Measurements from ENCODE around the gene CLASRP. TPM values are rescaled to one million over a fixed set of nuclear protein-coding genes. Genes with fewer than 3 reads are reported as not detected.

The CLASRP gene
- total RNA-seq, 1 experiment from 2014 or later, result 87.1 TPM

- Histone ChIP-seq H4K20me1 (ENCODE audit: control insufficient read depth, insufficient read depth, insufficient read length) (no peaks in the 10 kb centered on the region), H3K4me1 (ENCODE audit: insufficient read depth, low read length) (no peaks in the 10 kb centered on the region; the same call in 1 of the 2 replicates), H3K79me1 (ENCODE audit: insufficient read depth, low read depth, low read length, poor library complexity, severe bottlenecking) (peaks cover 14% of the 10 kb centered on the region), H3K23ac (ENCODE audit: insufficient read length, low read depth, low read length) (no peak overlapping the region), H3K14ac (ENCODE audit: insufficient read depth, low read length) (no peak overlapping the region; the same call in 1 of the 2 replicates), H2BK120ac (ENCODE audit: low read depth, low read length, poor library complexity, severe bottlenecking) (no peak overlapping the region), H3K56ac (ENCODE audit: insufficient read length, low read depth, low read length) (no peak overlapping the region), H3K18ac (ENCODE audit: insufficient read length, low read depth, low read length) (no peak overlapping the region), H4K8ac (replicated peaks; ENCODE audit: insufficient read length, low read depth, low read length) (no peak overlapping the region), H3K4me2 (ENCODE audit: insufficient read depth, insufficient read length, low read length) (no peak overlapping the region), H2AK5ac (ENCODE audit: insufficient read length, low read length) (no peak overlapping the region), H2BK20ac (ENCODE audit: low read depth, low read length, poor library complexity, severe bottlenecking) (no peak overlapping the region), H3K4ac (ENCODE audit: low read depth, low read length) (no peak overlapping the region), H4K5ac (ENCODE audit: insufficient read length, low read depth, low read length) (no peak overlapping the region), H3T11ph (ENCODE audit: low read length) (no peak overlapping the region), H4K91ac (ENCODE audit: insufficient read length, low read depth, low read length) (no peak overlapping the region), H2BK15ac (ENCODE audit: low read depth, low read length) (no peak overlapping the region), H3K27me3 (ENCODE audit: insufficient read depth, low read length) (no peaks in the 10 kb centered on the region), H3K79me2 (ENCODE audit: insufficient read depth, low read length) (peaks cover 10% of the 10 kb centered on the region; the same call in 1 of the 2 replicates), H3K9ac (ENCODE audit: extremely low read depth, insufficient read length, low read length) (no peak overlapping the region), H3K23me2 (ENCODE audit: insufficient read length, low read depth, low read length, poor library complexity, severe bottlenecking) (peaks cover 6% of the 10 kb centered on the region), H2AFZ (ENCODE audit: low read length) (no peak overlapping the region), H3K27ac (ENCODE audit: insufficient read length, low read depth, low read length) (no peak overlapping the region), H2BK5ac (ENCODE audit: insufficient read length, low read length) (no peak overlapping the region), H3K9me3 (ENCODE audit: control insufficient read depth, low read depth, low read length) (no peaks in the 10 kb centered on the region), H2BK12ac (ENCODE audit: insufficient read length, low read depth, low read length) (no peak overlapping the region)
- Mint-ChIP-seq H3K36me3 (ENCODE audit: insufficient read depth in 1 of 3, low read depth in 3 of 3) (peaks cover 8 to 45% (median 29%) of the 10 kb centered on the region in 3 experiments; a peak in 6 of 7 replicates), H3K4me3 (no peak overlapping the region), H3K27me3 (ENCODE audit: low read depth) (no peaks in the 10 kb centered on the region), H3K9me3 (no peaks in the 10 kb centered on the region; a peak in 2 of 5 replicates), H3K4me1 (peaks cover 10 to 13% of the 10 kb centered on the region in 2 experiments), H3K27ac (no peak overlapping the region)
- no peak for DNase-seq
- no peak for TF ChIP-seq CTCF (conservative IDR thresholded peaks at IDR 0.05)
- no CpG with 5 or more reads among the region's 6 CpGs for WGBS (ENCODE audit: extremely low coverage, insufficient read length, low lambda C conversion rate)
Observed at GRCh38 chr19:45035755-45036154, 3.1 kb upstream of the CLASRP start.
